Naive B cell (primary cell): ENCODE data around the gene EFR3B. TPM values are rescaled to one million over a fixed set of nuclear protein-coding genes. Genes with fewer than 3 reads are reported as not detected.

Source experiments
- ATAC-seq, 2 donors: fragments of 150-1000 bp; cut with Tn5 transposase; 2 replicates each; pipeline ENCODE4 v1.10.0; 2021; ENCODE audit warnings: low read depth in 2 of 2, mild to moderate bottlenecking in 2 of 2, moderate library complexity in 2 of 2
- DNase-seq: peaks from one replicate; pipeline ENCODE4 v3.0.0; 2022
- H3K27ac Mint-ChIP-seq, 6 donors: one replicate each; pipeline ENCODE4 v1.8.0; 2020 to 2022; ENCODE audit warnings: mild to moderate bottlenecking in 6 of 6, mixed read lengths in 6 of 6, moderate library complexity in 5 of 6, inconsistent platforms in 2 of 6
- H3K27me3 Mint-ChIP-seq, 3 donors: one replicate each; pipeline ENCODE4 v1.8.0; 2021 to 2022; ENCODE audit warnings: mixed read lengths in 3 of 3, mild to moderate bottlenecking in 1 of 3
- H3K36me3 Mint-ChIP-seq, 2 donors: one replicate each; pipeline ENCODE4 v1.8.0; 2020 to 2022; ENCODE audit warnings: mixed read lengths in 2 of 2, inconsistent platforms in 1 of 2, mild to moderate bottlenecking in 1 of 2
- H3K4me1 Mint-ChIP-seq, 3 donors: one replicate each; pipeline ENCODE4 v1.8.0; 2020 to 2022; ENCODE audit warnings: mixed read lengths in 3 of 3, inconsistent platforms in 1 of 3, mild to moderate bottlenecking in 1 of 3, moderate library complexity in 1 of 3
- H3K4me3 Mint-ChIP-seq, 8 donors: one replicate each; pipeline ENCODE4 v1.8.0; 2020 to 2022; ENCODE audit warnings: mild to moderate bottlenecking in 8 of 8, mixed read lengths in 8 of 8, moderate library complexity in 8 of 8, inconsistent platforms in 2 of 8
- H3K9me3 Mint-ChIP-seq, 7 donors: one replicate each; pipeline ENCODE4 v1.8.0; 2020 to 2022; ENCODE audit warnings: mixed read lengths in 7 of 7, mild to moderate bottlenecking in 5 of 7, inconsistent platforms in 2 of 7, moderate library complexity in 1 of 7
- polyA plus RNA-seq, 6 donors: library from polyadenylated mRNA; unstranded; fragments of 300-500 nt; fragmentation: Illumina TruSeq; gene quantifications; one replicate each; pipeline ENCODE4 v1.2.3, GENCODE V29; 2021; ENCODE audit warnings: low read depth in 6 of 6

The EFR3B gene
- polyA plus RNA-seq, 6 donors from 2014 or later: 0.10 to 0.16 TPM; not detected in 4

DNA sequence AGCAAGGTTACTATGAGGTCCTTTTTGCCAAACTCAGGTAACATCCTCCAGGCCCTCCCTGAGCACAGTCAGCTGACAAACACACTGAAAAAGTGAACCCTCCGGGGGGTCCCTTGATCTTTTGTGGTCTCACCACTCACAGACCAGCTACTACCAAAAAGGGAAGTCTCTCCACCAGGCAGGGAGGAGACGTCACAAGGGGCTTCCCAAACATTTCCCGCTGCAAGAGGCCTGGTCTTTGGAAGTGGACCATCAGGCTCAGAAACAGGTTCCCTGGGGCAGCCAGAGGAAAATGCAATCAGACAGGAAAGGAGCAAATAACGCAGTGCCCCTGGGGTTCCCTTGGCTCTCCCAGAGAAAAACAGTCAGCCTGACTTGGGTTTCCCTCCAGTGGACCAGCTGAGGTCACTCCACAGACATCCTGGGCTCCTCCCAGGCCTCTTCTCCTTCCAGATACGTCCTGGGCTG is 165.2 kb downstream of the EFR3B start:
- H3K4me1 Mint-ChIP-seq: peaks cover 41 to 79% (median 60%) of the 10 kb centered on the region in 3 donors
- ATAC-seq (peak; percentile 29), DNase-seq (peak; percentile 78)
- no peaks in the 10 kb centered on the region for H3K36me3 Mint-ChIP-seq
- H3K27ac Mint-ChIP-seq: peak overlapping the region; percentile 90 to 98 (median 95)
- H3K4me3 Mint-ChIP-seq: peak overlapping the region in 7 of 8 donors; percentile 36 to 87 (median 62)
- H3K27me3 Mint-ChIP-seq: no peaks in the 10 kb centered on the region
- H3K9me3 Mint-ChIP-seq: no peaks in the 10 kb centered on the region

Other genes with a start within 250 kb of the EFR3B start
- 10 to 100 TPM; 41.3 to 75.9 (median 49.2) TPM for gene PTRHD1, start 248.7 kb upstream of the EFR3B start, polyA plus RNA-seq
- 1 to 10 TPM in 4 of 6 donors, under 1 TPM in 2; 0.56 to 4.5 (median 2.0) TPM for gene CENPO, start 248.7 kb upstream of the EFR3B start, polyA plus RNA-seq
- 10 to 100 TPM; 13.3 to 29.8 (median 20.7) TPM for gene ADCY3, start 121.8 kb upstream of the EFR3B start, polyA plus RNA-seq
- gene DNAJC27, start 70.1 kb upstream of the EFR3B start, polyA plus RNA-seq: 1 to 10 TPM in 5 of 6 donors, not detected in 1; 5.0 to 8.0 (median 5.3) TPM
- 10 to 100 TPM in 2 of 6 donors, 1 to 10 TPM in 4; 5.6 to 14.6 (median 7.5) TPM for gene POMC, start 126.5 kb downstream of the EFR3B start, polyA plus RNA-seq